H1 (cell line): ENCODE measurements around the gene DERL2. TPM values are rescaled to one million over a fixed set of nuclear protein-coding genes. Genes with fewer than 3 reads are reported as not detected.

Experiments
- ASH2L ChIP-seq: fragments of 200-600, 300-600 bp; sonication (generic); IDR thresholded peaks from one replicate; pipeline ENCODE4 v1.7.1; 2017; ENCODE audit warnings: low read length
- BACH1 ChIP-seq: IDR thresholded peaks from 2 replicates; pipeline ENCODE4 v1.6.1; 2012; ENCODE audit warnings: low read length, improper control_type of control experiment
- CBX8 ChIP-seq: fragments of 300-800, 300-1000 bp; sonication (generic); IDR thresholded peaks from 2 replicates; pipeline ENCODE4 v1.7.1; 2016; ENCODE audit warnings: low read depth, low read length, borderline replicate concordance
- CTBP2 ChIP-seq: IDR thresholded peaks from 2 replicates; pipeline ENCODE4 v1.7.0; 2011; ENCODE audit warnings: borderline replicate concordance, mild to moderate bottlenecking, moderate library complexity, mixed read lengths, low read length; ENCODE audit not compliant: insufficient read depth, insufficient read length
- EGR1 ChIP-seq: IDR thresholded peaks from 2 replicates; pipeline ENCODE4 v1.6.1; 2011; ENCODE audit warnings: low read depth, low read length, borderline replicate concordance
- FOSL1 ChIP-seq: IDR thresholded peaks from 2 replicates; pipeline ENCODE4 v1.6.1; 2011; ENCODE audit warnings: mild to moderate bottlenecking, low read depth, low read length, moderate library complexity; ENCODE audit not compliant: insufficient read depth
- GABPA ChIP-seq: IDR thresholded peaks from 2 replicates; pipeline ENCODE4 v1.6.1; 2011; ENCODE audit warnings: mild to moderate bottlenecking, low read length, moderate library complexity, borderline replicate concordance; ENCODE audit not compliant: insufficient read depth
- HDAC2 ChIP-seq, 2 experiments: fragments of 300-600 bp in 1 of 2; sonication (generic) in 1 of 2; IDR thresholded peaks; 2 replicates each; pipeline ENCODE4 v1.6.1; 2011 to 2012; ENCODE audit warnings: low read depth in 2 of 2, low read length in 2 of 2, mild to moderate bottlenecking in 2 of 2, moderate library complexity in 2 of 2, borderline replicate concordance in 1 of 2, inconsistent platforms in 1 of 2
- JUND ChIP-seq: IDR thresholded peaks from 2 replicates; pipeline ENCODE4 v1.6.1; 2011; ENCODE audit warnings: mild to moderate bottlenecking, improper control_type of control experiment, low read length
- KDM4A ChIP-seq: IDR thresholded peaks from one replicate; pipeline ENCODE4 v1.7.1; 2012; ENCODE audit warnings: low read depth, mild to moderate bottlenecking, moderate library complexity, low read length, inconsistent platforms; ENCODE audit not compliant: severe bottlenecking
- MAX ChIP-seq: IDR thresholded peaks from 2 replicates; pipeline ENCODE4 v1.6.1; 2012; ENCODE audit warnings: inconsistent platforms
- NRF1 ChIP-seq: IDR thresholded peaks from 2 replicates; pipeline ENCODE4 v1.6.1; 2011; ENCODE audit warnings: mild to moderate bottlenecking, low read depth, low read length, improper control_type of control experiment
- PHF8 ChIP-seq: fragments of 200-600 bp; sonication (generic); conservative IDR thresholded peaks from 2 replicates; pipeline ENCODE4 v1.7.1; 2012; ENCODE audit warnings: low read depth, mild to moderate bottlenecking, inconsistent platforms, low read length, moderate library complexity
- POLR2A ChIP-seq, 2 experiments: IDR thresholded peaks; 1 replicate in 1 of 2; 2 replicates in 1 of 2; pipeline ENCODE4 v1.6.1; 2011; ENCODE audit warnings: low read depth in 2 of 2, low read length in 2 of 2, mild to moderate bottlenecking in 2 of 2; ENCODE audit errors: control extremely low read depth in 1 of 2
- POLR2AphosphoS5 ChIP-seq: IDR thresholded peaks from 2 replicates; pipeline ENCODE4 v1.6.1; 2011; ENCODE audit warnings: low read depth, low read length
- RBBP5 ChIP-seq: IDR thresholded peaks from 2 replicates; pipeline ENCODE4 v1.7.1; 2012; ENCODE audit warnings: low read depth, mild to moderate bottlenecking, inconsistent platforms, low read length, moderate library complexity, borderline replicate concordance
- SP1 ChIP-seq: IDR thresholded peaks from 2 replicates; pipeline ENCODE4 v1.6.1; 2011; ENCODE audit warnings: low read depth, low read length
- SP4 ChIP-seq: IDR thresholded peaks from 2 replicates; pipeline ENCODE4 v1.6.1; 2012; ENCODE audit warnings: low read length, inconsistent platforms
- SRF ChIP-seq: IDR thresholded peaks from 2 replicates; pipeline ENCODE4 v1.6.1; 2011; ENCODE audit warnings: mild to moderate bottlenecking, low read depth, low read length, moderate library complexity
- TAF1 ChIP-seq: IDR thresholded peaks from 2 replicates; pipeline ENCODE4 v1.6.1; 2011; ENCODE audit warnings: mild to moderate bottlenecking, low read depth, low read length
- TEAD4 ChIP-seq: IDR thresholded peaks from 2 replicates; pipeline ENCODE4 v1.6.1; 2012; ENCODE audit warnings: low read depth, low read length, inconsistent platforms, mixed read lengths
- ZNF274 ChIP-seq: IDR thresholded peaks from 2 replicates; pipeline ENCODE4 v1.7.0; 2012; ENCODE audit warnings: low read length, borderline replicate concordance; ENCODE audit errors: extremely low read depth
- polyA plus RNA-seq, 7 experiments: library from polyadenylated mRNA; depleted of rRNA in 3 of 7; stranded (reverse) in 5 of 7; unstranded in 2 of 7; fragments of >200 nt in 5 of 7; fragments of 200-250 nt in 2 of 7; gene quantifications; 1 replicate in 5 of 7; 2 replicates in 1 of 7; 4 replicates in 1 of 7; pipeline versions ENCODE4 v1.2.1 to v1.2.3, GENCODE V29; 2011 to 2013; ENCODE audit warnings: missing spikeins in 2 of 7, mixed read lengths in 2 of 7
- total RNA-seq: library from RNA; stranded (reverse); fragmentation: NEBNext Ultra II Directional; extraction: Animal tissue kit (Norgen Biotek cat#: 25700); gene quantifications from 2 replicates; pipeline ENCODE4 v1.2.1, GENCODE V29; 2021

DERL2 gene
- total and polyA plus RNA-seq, 2 of the 8 experiments (the other 6 are each of a cell fraction or from before 2014, with no cell fraction given) = 55.3 to 58.4 TPM

GRCh38 chr17:5500589-5501391 lies 14.8 kb upstream of the DERL2 start (continued):
- no peak for TF ChIP-seq FOSL1
- TF ChIP-seq EGR1 = no peak
- TF ChIP-seq MAX = no peak
- TF ChIP-seq SRF = no peak
- TF ChIP-seq ZNF274 = no peak
- TF ChIP-seq SP4 = peak; percentile 78; the same call in 1 of the 2 replicates
- TF ChIP-seq GABPA = no peak
- TF ChIP-seq TAF1 = peak; percentile 93
- TF ChIP-seq NRF1 = no peak
- no peak for TF ChIP-seq BACH1
- no peak for TF ChIP-seq CTBP2
- TF ChIP-seq JUND = no peak
- TF ChIP-seq POLR2A (IDR thresholded peaks at IDR 0.05; ENCODE audit: control extremely low read depth in 1 of 2, low read depth in 2 of 2, low read length in 2 of 2) = peak in 1 of 2 experiments; percentile 66; a peak in 2 of 3 replicates
- no peak for TF ChIP-seq TEAD4
- TF ChIP-seq SP1 = peak; percentile 69; the same call in 1 of the 2 replicates
- peak; percentile 45 for TF ChIP-seq KDM4A
- TF ChIP-seq CBX8 = no peak
- TF ChIP-seq RBBP5 = no peak
- 0 out of 4 replicates have a peak, but pooled peaks of 1 of the 2 experiments have one; percentile 12 for TF ChIP-seq HDAC2 (IDR thresholded peaks at IDR 0.05; ENCODE audit: borderline replicate concordance in 1 of 2, low read depth in 2 of 2, low read length in 2 of 2)
- peak; percentile 59 for TF ChIP-seq ASH2L
- 0 out of 2 replicates have a peak, but pooled peaks have one; percentile 45 for TF ChIP-seq PHF8
- peak; percentile 73 for TF ChIP-seq POLR2AphosphoS5
